ENCODE measurements around the gene SLC5A11.
"Not testable (repeated sequence)": the region's sequence is repeated elsewhere in the genome, so short reads cannot be mapped to it uniquely, and the experiment has no call there.

Gene SLC5A11

GRCh38 chr16:24887472-24887871, 41.7 kb downstream of the SLC5A11 start:
- no peaks in the 10 kb centered on the region for H3K9me3 ChIP-seq
- H3K27ac ChIP-seq, result no peak overlapping the region
- H3K27me3 ChIP-seq, result no peaks in the 10 kb centered on the region
- no peaks in the 10 kb centered on the region for H3K4me1 ChIP-seq (ENCODE audit: control insufficient read depth in 1 of 2, insufficient read depth in 1 of 2, low read depth in 1 of 2, low read length in 1 of 2)
- H3K36me3 ChIP-seq, result no peaks in the 10 kb centered on the region
- no peak overlapping the region for H3K4me3 ChIP-seq (ENCODE audit: low read depth in 1 of 2, low read length in 1 of 2)
- TF ChIP-seq, protein P1, sequence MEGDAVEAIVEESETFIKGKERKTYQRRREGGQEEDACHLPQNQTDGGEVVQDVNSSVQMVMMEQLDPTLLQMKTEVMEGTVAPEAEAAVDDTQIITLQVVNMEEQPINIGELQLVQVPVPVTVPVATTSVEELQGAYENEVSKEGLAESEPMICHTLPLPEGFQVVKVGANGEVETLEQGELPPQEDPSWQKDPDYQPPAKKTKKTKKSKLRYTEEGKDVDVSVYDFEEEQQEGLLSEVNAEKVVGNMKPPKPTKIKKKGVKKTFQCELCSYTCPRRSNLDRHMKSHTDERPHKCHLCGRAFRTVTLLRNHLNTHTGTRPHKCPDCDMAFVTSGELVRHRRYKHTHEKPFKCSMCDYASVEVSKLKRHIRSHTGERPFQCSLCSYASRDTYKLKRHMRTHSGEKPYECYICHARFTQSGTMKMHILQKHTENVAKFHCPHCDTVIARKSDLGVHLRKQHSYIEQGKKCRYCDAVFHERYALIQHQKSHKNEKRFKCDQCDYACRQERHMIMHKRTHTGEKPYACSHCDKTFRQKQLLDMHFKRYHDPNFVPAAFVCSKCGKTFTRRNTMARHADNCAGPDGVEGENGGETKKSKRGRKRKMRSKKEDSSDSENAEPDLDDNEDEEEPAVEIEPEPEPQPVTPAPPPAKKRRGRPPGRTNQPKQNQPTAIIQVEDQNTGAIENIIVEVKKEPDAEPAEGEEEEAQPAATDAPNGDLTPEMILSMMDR (IDR thresholded peaks at IDR 0.05), result no peak

GRCh38 chr16:24890746-24891145, 45.0 kb downstream of the SLC5A11 start:
- Histone ChIP-seq H3K36me3 (no peaks in the 10 kb centered on the region), H3K9me3 (no peaks in the 10 kb centered on the region), H3K4me1 (ENCODE audit: control insufficient read depth in 1 of 2, insufficient read depth in 1 of 2, low read depth in 1 of 2, low read length in 1 of 2) (no peaks in the 10 kb centered on the region), H3K27ac (no peak overlapping the region), H3K4me3 (ENCODE audit: low read depth in 1 of 2, low read length in 1 of 2) (no peak overlapping the region), H3K27me3 (no peaks in the 10 kb centered on the region)
- TF ChIP-seq, protein P1 (IDR thresholded peaks at IDR 0.05), result no peak

- no peaks in the 10 kb centered on the region for H3K36me3 ChIP-seq
- TF ChIP-seq, protein P1 (IDR thresholded peaks at IDR 0.05), result no peak
- no peaks in the 10 kb centered on the region for H3K9me3 ChIP-seq
- H3K27ac ChIP-seq, result no peak overlapping the region
- H3K4me3 ChIP-seq (ENCODE audit: low read depth in 1 of 2, low read length in 1 of 2), result no peak overlapping the region
- H3K27me3 ChIP-seq, result no peaks in the 10 kb centered on the region
- no peaks in the 10 kb centered on the region for H3K4me1 ChIP-seq (ENCODE audit: control insufficient read depth in 1 of 2, insufficient read depth in 1 of 2, low read depth in 1 of 2, low read length in 1 of 2)
Observed at GRCh38 chr16:24896439-24896838, 50.7 kb downstream of the SLC5A11 start.

DNA sequence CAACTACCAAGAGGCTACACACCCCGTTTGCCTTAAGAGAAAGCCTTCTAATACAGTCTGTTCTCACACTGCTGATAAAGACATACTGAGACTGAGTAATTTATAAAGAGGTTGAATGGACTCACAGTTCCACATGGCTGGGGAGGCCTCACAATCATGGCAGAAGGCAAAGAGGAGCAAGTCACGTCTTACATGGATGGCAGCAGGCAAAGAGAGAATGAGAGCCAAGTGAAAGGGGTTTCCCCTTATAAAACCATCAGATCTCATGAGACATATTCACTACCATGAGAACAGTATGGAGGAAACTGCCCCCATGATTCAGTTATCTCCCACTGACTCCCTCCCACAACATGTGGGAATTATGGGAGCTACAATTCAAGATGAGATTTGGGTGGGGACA, 51.8 kb downstream of the SLC5A11 start:
- H3K27me3 ChIP-seq; H3K9me3 ChIP-seq; H3K36me3 ChIP-seq; H3K27ac ChIP-seq; H3K4me3 ChIP-seq (ENCODE audit: low read depth in 1 of 2, low read length in 1 of 2); H3K4me1 ChIP-seq (ENCODE audit: control insufficient read depth in 1 of 2, insufficient read depth in 1 of 2, low read depth in 1 of 2, low read length in 1 of 2): not testable (repeated sequence)

DNA sequence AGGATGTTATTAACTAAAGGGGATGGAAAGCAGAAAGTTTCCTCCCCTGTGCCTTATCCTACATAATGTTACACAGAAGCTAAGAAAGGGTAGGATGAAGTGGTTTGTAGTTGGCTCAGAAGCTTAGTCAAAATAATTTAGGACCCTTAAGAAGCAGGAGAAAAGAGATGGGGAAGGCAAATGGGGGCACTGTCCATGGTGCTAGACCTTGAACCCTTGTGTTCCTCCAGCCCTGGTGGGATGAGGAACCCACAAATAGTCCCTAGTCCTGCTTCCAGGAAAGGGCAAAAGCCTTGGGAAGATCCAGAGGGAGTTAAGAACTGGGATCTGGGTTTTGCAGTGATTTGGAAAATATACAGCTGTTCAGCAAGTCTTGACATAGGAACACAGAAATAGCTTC, 54.5 kb downstream of the SLC5A11 start:
- Histone ChIP-seq H3K27me3 (no peaks in the 10 kb centered on the region), H3K27ac (no peak overlapping the region), H3K36me3 (no peaks in the 10 kb centered on the region), H3K4me1 (ENCODE audit: control insufficient read depth in 1 of 2, insufficient read depth in 1 of 2, low read depth in 1 of 2, low read length in 1 of 2) (no peaks in the 10 kb centered on the region), H3K9me3 (no peaks in the 10 kb centered on the region), H3K4me3 (ENCODE audit: low read depth in 1 of 2, low read length in 1 of 2) (no peak overlapping the region)
- TF ChIP-seq, protein P1 (IDR thresholded peaks at IDR 0.05), result no peak

GRCh38 chr16:24906199-24906808, 60.5 kb downstream of the SLC5A11 start:
- TF ChIP-seq, protein P1 (IDR thresholded peaks at IDR 0.05), result no peak
- Histone ChIP-seq H3K27ac (no peak overlapping the region), H3K27me3 (no peaks in the 10 kb centered on the region), H3K4me1 (ENCODE audit: control insufficient read depth in 1 of 2, insufficient read depth in 1 of 2, low read depth in 1 of 2, low read length in 1 of 2) (no peaks in the 10 kb centered on the region), H3K9me3 (no peaks in the 10 kb centered on the region), H3K36me3 (no peaks in the 10 kb centered on the region), H3K4me3 (ENCODE audit: low read depth in 1 of 2, low read length in 1 of 2) (no peak overlapping the region)
